ENCODE data around the gene TNNT2.

TNNT2 gene

DNA sequence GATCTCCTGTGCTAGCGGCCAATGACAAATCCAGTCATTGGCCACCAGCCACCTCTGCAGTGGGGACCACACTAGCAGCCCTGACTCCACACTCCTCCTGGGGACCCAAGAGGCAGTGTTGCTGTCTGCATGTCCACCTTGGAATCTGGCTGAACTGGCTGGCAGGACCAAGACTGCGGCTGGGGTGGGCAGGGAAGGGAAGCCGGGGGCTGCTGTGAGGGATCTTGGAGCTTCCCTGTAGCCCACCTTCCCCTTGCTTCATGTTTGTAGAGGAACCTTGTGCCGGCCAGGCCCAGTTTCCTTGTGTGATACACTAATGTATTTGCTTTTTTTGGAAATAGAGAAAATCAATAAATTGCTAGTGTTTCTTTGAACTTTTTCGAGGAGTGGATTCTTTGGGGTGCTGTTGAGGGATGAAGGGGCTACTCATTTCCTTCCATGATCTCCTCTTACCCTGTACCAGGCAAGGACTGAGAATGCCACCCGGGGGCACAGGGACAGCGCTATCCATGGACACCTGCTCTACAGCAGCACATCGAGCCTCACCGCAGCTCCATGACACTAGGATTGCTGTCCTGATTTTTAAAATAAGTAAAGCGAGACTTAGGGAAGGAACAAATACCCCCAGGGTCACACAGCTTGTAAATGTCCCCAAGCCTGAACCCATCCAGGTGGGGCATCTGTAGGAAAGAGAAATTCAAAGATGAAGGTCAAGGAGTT, 44.7 kb downstream of the TNNT2 start:
- Histone ChIP-seq H3K36me3 (ENCODE audit: control insufficient read depth, insufficient read depth, low read length) (no peaks in the 10 kb centered on the region), H3K27ac (ENCODE audit: low read depth, low read length) (no peak overlapping the region), H3K4me3 (ENCODE audit: low read depth, low read length) (no peak overlapping the region), H3K27me3 (ENCODE audit: control insufficient read depth, insufficient read depth, low read length) (no peaks in the 10 kb centered on the region; the same call in 1 of the 2 replicates), H3K4me1 (ENCODE audit: control insufficient read depth, insufficient read depth, low read length) (no peaks in the 10 kb centered on the region), H3K9me3 (ENCODE audit: control insufficient read depth, insufficient read depth, low read depth, low read length) (no peaks in the 10 kb centered on the region), H3K9ac (ENCODE audit: low read length) (no peak overlapping the region)

DNA sequence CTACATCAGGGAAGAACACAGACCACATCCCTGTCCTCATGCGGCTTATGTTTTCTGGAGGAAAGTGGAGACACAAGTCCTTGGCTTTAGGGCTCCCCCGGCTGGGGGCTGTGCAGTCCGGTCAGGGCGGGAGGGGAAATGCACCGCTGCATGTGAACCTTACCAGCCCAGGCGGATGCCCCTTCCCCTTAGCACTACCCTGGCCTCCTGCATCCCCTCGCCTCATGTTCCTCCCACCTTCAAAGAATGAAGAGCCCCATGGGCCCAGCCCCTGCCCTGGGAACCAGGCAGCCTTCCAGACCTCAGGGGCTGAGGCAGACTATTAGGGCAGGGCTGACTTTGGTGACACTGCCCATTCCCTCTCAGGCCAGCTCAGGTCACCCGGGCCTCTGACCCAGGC, 45.5 kb downstream of the TNNT2 start:
- Histone ChIP-seq H3K36me3 (ENCODE audit: control insufficient read depth, insufficient read depth, low read length) (no peaks in the 10 kb centered on the region), H3K4me3 (ENCODE audit: low read depth, low read length) (no peak overlapping the region), H3K27ac (ENCODE audit: low read depth, low read length) (no peak overlapping the region), H3K27me3 (ENCODE audit: control insufficient read depth, insufficient read depth, low read length) (peaks cover 4% of the 10 kb centered on the region; the same call in 1 of the 2 replicates), H3K9ac (ENCODE audit: low read length) (no peak overlapping the region), H3K9me3 (ENCODE audit: control insufficient read depth, insufficient read depth, low read depth, low read length) (no peaks in the 10 kb centered on the region), H3K4me1 (ENCODE audit: control insufficient read depth, insufficient read depth, low read length) (no peaks in the 10 kb centered on the region)

DNA sequence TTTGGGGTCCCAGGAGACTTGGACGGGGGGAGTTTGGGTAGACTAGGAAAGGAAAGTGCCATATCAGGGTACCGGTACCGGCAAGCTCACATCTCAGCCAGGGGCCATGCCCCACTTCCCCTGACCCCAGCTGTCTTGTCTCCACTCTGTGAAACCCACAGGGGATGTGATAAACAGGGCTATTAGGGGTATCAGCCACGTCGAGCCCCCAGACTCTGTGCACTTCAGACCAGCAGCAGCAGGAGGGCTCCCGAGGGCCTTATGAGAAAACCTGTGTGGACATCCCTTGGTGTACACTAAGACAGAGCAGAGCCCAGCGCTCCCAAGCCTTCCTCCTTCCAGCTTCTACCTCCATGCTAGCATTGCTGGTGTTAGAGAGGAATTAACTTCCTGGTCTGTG, 46.3 kb downstream of the TNNT2 start:
- H3K9ac ChIP-seq (ENCODE audit: low read length): no peak overlapping the region
- no peaks in the 10 kb centered on the region for H3K9me3 ChIP-seq (ENCODE audit: control insufficient read depth, insufficient read depth, low read depth, low read length)
- H3K27me3 ChIP-seq (ENCODE audit: control insufficient read depth, insufficient read depth, low read length): peaks cover 4% of the 10 kb centered on the region; the same call in 1 of the 2 replicates
- H3K27ac ChIP-seq (ENCODE audit: low read depth, low read length): no peak overlapping the region
- no peaks in the 10 kb centered on the region for H3K4me1 ChIP-seq (ENCODE audit: control insufficient read depth, insufficient read depth, low read length)
- H3K4me3 ChIP-seq (ENCODE audit: low read depth, low read length): no peak overlapping the region
- H3K36me3 ChIP-seq (ENCODE audit: control insufficient read depth, insufficient read depth, low read length): no peaks in the 10 kb centered on the region

DNA sequence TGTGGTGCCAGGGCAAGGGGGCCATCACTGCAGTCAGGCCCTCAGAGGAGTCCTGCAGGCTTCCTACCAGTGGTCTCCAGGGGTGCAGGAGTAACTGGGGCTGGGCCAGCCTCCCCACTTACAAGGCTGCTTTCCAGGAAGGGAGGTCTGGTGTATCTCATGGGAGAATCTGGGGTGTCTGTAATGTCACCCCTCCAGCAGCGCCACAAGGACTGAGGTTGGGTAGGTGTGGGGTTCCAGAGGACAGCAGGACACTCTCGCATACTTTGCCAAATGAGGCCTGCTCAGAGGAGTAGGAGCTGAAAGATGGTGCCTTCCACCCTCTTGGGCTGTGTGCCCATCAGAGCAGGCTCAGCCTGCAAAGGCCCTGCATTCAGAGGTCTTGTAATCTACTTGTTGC, 46.9 kb downstream of the TNNT2 start:
- Histone ChIP-seq H3K27me3 (ENCODE audit: control insufficient read depth, insufficient read depth, low read length) (peaks cover 4% of the 10 kb centered on the region; the same call in 1 of the 2 replicates), H3K27ac (ENCODE audit: low read depth, low read length) (no peak overlapping the region)

DNA sequence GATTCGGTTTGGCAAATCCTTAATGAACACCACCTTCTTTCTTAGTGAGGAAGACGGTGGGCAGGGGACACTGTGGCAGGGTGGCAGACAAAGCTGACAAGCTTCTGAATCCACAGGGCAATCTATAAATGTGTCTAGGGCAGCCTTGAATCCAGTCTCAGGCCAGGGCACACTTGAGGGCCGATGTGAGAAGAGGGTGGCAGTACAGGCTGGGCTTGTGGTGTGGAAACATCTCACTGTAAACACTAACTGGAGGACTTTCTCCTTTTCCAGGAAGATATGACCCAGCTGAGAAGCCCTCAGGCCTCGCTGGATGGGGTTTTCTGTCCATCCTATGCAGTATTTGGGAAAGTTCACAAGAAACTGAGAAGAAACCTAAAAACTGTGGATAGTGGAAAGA, 47.7 kb downstream of the TNNT2 start:
- H3K36me3 ChIP-seq (ENCODE audit: control insufficient read depth, insufficient read depth, low read length): no peaks in the 10 kb centered on the region
- no peaks in the 10 kb centered on the region for H3K9me3 ChIP-seq (ENCODE audit: control insufficient read depth, insufficient read depth, low read depth, low read length)
- no peak overlapping the region for H3K27ac ChIP-seq (ENCODE audit: low read depth, low read length)
- H3K9ac ChIP-seq (ENCODE audit: low read length): no peak overlapping the region
- no peak overlapping the region for H3K4me3 ChIP-seq (ENCODE audit: low read depth, low read length)
- no peaks in the 10 kb centered on the region for H3K4me1 ChIP-seq (ENCODE audit: control insufficient read depth, insufficient read depth, low read length)
- peaks cover 4% of the 10 kb centered on the region; the same call in 1 of the 2 replicates for H3K27me3 ChIP-seq (ENCODE audit: control insufficient read depth, insufficient read depth, low read length)

More for the DNA sequence above, 46.9 kb downstream of the TNNT2 start:
- no peak overlapping the region for H3K4me3 ChIP-seq (ENCODE audit: low read depth, low read length)
- no peaks in the 10 kb centered on the region for H3K36me3 ChIP-seq (ENCODE audit: control insufficient read depth, insufficient read depth, low read length)
- no peak overlapping the region for H3K9ac ChIP-seq (ENCODE audit: low read length)
- H3K9me3 ChIP-seq (ENCODE audit: control insufficient read depth, insufficient read depth, low read depth, low read length): no peaks in the 10 kb centered on the region
- no peaks in the 10 kb centered on the region for H3K4me1 ChIP-seq (ENCODE audit: control insufficient read depth, insufficient read depth, low read length)

DNA sequence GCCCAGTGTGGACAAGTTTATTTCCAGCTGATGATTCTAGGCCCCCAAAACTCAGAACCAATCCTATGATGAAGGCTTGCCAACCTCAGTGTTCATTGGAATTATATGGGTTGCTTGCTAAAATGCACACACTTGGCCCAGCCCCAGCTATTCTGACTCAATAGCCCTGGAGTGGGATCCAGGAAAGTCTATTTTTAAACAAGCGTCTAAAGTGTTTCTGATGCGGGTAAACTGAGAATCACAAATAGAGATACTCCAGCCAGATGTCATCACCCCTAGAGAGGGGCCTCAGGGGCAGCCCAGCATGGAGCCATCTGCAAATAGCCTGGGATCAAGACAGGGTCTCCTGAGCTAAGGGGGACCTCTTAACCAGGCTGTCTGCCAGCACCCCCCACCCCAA, 48.2 kb downstream of the TNNT2 start:
- H3K4me3 ChIP-seq (ENCODE audit: low read depth, low read length): no peak overlapping the region
- peaks cover 4% of the 10 kb centered on the region; the same call in 1 of the 2 replicates for H3K27me3 ChIP-seq (ENCODE audit: control insufficient read depth, insufficient read depth, low read length)
- H3K27ac ChIP-seq (ENCODE audit: low read depth, low read length): no peak overlapping the region
- H3K9me3 ChIP-seq (ENCODE audit: control insufficient read depth, insufficient read depth, low read depth, low read length): no peaks in the 10 kb centered on the region
- H3K4me1 ChIP-seq (ENCODE audit: control insufficient read depth, insufficient read depth, low read length): no peaks in the 10 kb centered on the region
- H3K36me3 ChIP-seq (ENCODE audit: control insufficient read depth, insufficient read depth, low read length): no peaks in the 10 kb centered on the region
- H3K9ac ChIP-seq (ENCODE audit: low read length): no peak overlapping the region

DNA sequence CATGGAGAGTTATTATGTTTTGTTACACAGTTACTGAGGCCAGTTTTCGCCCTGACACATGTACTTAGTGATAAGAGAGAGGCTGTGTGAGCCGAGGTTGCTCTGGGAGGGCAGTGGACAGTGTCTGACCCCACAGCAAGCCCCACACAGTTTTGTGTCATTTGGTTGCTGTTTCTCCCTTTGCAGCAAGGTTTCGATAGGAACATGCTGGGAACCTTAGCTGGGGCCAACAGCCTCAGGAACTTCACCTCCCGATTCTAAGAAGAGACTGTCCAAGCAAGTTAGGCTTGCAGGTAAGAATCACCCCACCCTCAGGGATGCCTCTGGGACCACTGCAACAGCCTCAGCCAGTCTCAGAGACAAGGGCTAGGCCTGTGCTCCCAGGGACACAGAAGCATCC, 48.9 kb downstream of the TNNT2 start:
- H3K36me3 ChIP-seq (ENCODE audit: control insufficient read depth, insufficient read depth, low read length): no peaks in the 10 kb centered on the region
- H3K4me1 ChIP-seq (ENCODE audit: control insufficient read depth, insufficient read depth, low read length): no peaks in the 10 kb centered on the region
- peaks cover 4% of the 10 kb centered on the region; the same call in 1 of the 2 replicates for H3K27me3 ChIP-seq (ENCODE audit: control insufficient read depth, insufficient read depth, low read length)
- no peak overlapping the region for H3K4me3 ChIP-seq (ENCODE audit: low read depth, low read length)
- no peak overlapping the region for H3K27ac ChIP-seq (ENCODE audit: low read depth, low read length)
- H3K9me3 ChIP-seq (ENCODE audit: control insufficient read depth, insufficient read depth, low read depth, low read length): no peaks in the 10 kb centered on the region
- H3K9ac ChIP-seq (ENCODE audit: low read length): no peak overlapping the region

DNA sequence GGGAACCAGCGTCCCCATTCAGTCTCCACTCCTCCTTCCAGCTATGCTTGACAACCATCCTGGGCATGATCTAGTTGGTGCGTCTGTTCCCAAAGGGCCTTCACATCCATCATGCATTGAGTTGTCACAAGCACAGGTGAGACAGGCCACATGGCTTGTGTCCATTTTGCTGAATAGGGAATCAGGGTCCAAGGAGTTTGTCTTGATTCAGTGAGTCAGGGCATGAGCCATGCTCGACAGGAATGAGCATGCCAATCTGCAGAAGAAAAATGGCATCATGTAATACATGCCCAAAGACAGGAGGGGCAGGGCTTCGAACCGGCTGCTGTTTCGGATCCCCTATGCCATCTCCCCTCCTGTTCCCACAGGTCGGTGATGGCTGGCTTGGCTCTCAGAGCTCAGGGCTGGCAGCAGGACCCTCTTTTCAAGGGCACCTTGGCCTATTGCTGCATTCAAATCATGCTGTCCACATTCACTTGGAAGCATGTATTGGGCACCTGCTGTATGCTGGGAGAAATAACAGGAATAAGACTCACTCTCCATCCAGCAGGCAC, 49.7 kb downstream of the TNNT2 start:
- no peak overlapping the region for H3K9ac ChIP-seq (ENCODE audit: low read length)
- no peaks in the 10 kb centered on the region for H3K36me3 ChIP-seq (ENCODE audit: control insufficient read depth, insufficient read depth, low read length)
- H3K4me1 ChIP-seq (ENCODE audit: control insufficient read depth, insufficient read depth, low read length): no peaks in the 10 kb centered on the region
- peaks cover 4% of the 10 kb centered on the region; the same call in 1 of the 2 replicates for H3K27me3 ChIP-seq (ENCODE audit: control insufficient read depth, insufficient read depth, low read length)
- no peak overlapping the region for H3K27ac ChIP-seq (ENCODE audit: low read depth, low read length)
- H3K9me3 ChIP-seq (ENCODE audit: control insufficient read depth, insufficient read depth, low read depth, low read length): no peaks in the 10 kb centered on the region
- no peak overlapping the region for H3K4me3 ChIP-seq (ENCODE audit: low read depth, low read length)

DNA sequence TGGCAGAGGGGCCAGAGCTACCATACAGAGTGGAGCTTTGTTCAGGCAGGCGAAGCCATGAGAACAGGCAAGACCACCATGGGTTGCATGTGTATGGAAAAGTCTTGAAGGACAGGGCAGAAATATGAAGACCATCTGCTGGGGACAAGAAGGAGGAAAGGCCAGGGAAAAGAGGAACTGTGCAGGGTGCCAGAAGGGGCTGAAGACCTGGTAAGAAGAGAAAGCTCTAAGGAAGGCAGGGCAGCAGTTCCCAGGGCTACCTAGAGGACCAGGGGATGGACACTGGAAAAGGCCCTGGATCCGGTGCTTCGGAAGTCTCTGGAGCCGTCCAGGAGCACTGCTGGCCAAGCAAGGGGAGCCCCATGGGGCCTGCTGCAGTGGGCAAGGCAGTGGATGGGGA, 50.8 kb downstream of the TNNT2 start:
- no peaks in the 10 kb centered on the region for H3K9me3 ChIP-seq (ENCODE audit: control insufficient read depth, insufficient read depth, low read depth, low read length)
- peaks cover 4% of the 10 kb centered on the region; the same call in 1 of the 2 replicates for H3K27me3 ChIP-seq (ENCODE audit: control insufficient read depth, insufficient read depth, low read length)
- no peaks in the 10 kb centered on the region for H3K4me1 ChIP-seq (ENCODE audit: control insufficient read depth, insufficient read depth, low read length)
- H3K27ac ChIP-seq (ENCODE audit: low read depth, low read length): no peak overlapping the region
- H3K36me3 ChIP-seq (ENCODE audit: control insufficient read depth, insufficient read depth, low read length): no peaks in the 10 kb centered on the region
- no peak overlapping the region for H3K4me3 ChIP-seq (ENCODE audit: low read depth, low read length)
- H3K9ac ChIP-seq (ENCODE audit: low read length): no peak overlapping the region

DNA sequence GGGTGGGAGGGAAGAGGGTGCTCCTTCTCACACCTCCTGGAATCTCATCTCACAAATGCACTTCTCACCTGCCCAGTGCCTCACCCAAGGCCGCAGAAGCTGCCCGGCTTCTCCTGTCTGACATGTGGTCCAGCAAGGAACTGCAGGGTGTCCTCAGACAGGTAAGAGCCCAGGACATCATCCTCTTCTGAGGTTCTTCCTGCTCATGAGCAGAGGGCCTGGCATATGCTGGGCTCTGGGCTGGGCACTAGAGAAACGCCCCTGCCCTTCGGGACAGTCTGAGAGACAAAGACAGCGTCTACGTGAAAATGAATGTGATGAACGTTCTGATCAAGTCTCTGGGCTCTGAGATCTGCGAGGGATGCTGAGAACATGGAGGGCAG, 51.8 kb downstream of the TNNT2 start:
- no peak overlapping the region for H3K9ac ChIP-seq (ENCODE audit: low read length)
- no peak overlapping the region for H3K4me3 ChIP-seq (ENCODE audit: low read depth, low read length)
- peaks cover 4% of the 10 kb centered on the region; the same call in 1 of the 2 replicates for H3K27me3 ChIP-seq (ENCODE audit: control insufficient read depth, insufficient read depth, low read length)
- no peak overlapping the region for H3K27ac ChIP-seq (ENCODE audit: low read depth, low read length)
- no peaks in the 10 kb centered on the region for H3K9me3 ChIP-seq (ENCODE audit: control insufficient read depth, insufficient read depth, low read depth, low read length)
- no peaks in the 10 kb centered on the region for H3K36me3 ChIP-seq (ENCODE audit: control insufficient read depth, insufficient read depth, low read length)
- H3K4me1 ChIP-seq (ENCODE audit: control insufficient read depth, insufficient read depth, low read length): no peaks in the 10 kb centered on the region

DNA sequence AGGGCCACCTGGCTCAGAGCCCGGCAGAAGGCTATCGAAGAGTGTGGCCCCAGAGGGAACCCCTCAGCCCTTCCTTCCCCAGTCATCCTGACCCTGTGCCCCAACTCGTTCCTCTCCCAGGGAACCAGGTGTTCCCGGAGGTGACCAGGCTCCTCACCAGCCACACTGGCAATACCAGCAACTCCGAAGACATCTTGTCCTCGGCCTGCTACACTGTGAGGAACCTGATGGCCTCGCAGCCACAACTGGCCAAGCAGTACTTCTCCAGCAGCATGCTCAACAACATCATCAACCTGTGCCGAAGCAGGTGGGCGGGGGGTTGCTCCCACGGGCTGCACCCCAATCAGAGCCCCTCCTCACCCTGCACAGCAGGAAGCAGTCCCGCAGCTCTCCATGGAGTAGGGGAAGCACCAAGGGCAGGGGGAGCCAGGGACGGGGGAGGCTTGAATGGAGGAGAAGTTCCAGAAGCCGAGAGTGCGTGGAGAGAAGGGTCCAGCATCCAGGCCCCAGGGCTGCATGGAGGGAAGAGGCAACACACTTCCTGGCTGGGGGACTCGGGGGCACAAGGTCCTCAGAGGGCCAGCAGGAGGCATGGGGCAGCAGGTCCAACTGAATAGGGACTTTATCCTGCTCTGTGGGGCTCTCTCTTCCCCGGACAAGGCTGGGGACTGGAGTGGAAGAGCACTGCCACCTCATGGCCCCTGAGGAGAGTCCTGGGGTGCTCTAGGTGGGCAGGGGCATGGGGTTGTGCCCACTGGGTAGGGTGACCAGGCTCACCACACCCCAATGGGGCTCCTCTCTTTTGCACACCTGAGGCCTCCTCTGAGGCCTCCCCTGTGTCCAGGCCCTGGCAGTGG, 52.4 kb downstream of the TNNT2 start:
- no peaks in the 10 kb centered on the region for H3K4me1 ChIP-seq (ENCODE audit: control insufficient read depth, insufficient read depth, low read length)
- no peak overlapping the region for H3K27ac ChIP-seq (ENCODE audit: low read depth, low read length)
- H3K9ac ChIP-seq (ENCODE audit: low read length): no peak overlapping the region
- no peaks in the 10 kb centered on the region for H3K9me3 ChIP-seq (ENCODE audit: control insufficient read depth, insufficient read depth, low read depth, low read length)
- peaks cover 4% of the 10 kb centered on the region; the same call in 1 of the 2 replicates for H3K27me3 ChIP-seq (ENCODE audit: control insufficient read depth, insufficient read depth, low read length)
- H3K4me3 ChIP-seq (ENCODE audit: low read depth, low read length): no peak overlapping the region
- H3K36me3 ChIP-seq (ENCODE audit: control insufficient read depth, insufficient read depth, low read length): no peaks in the 10 kb centered on the region
